Spleen (tissue), 11 donors: Measurements from ENCODE around the gene ACSF3. TPM values are rescaled to one million over a fixed set of nuclear protein-coding genes. Genes with fewer than 3 reads are reported as not detected.
A peak's percentile ranks its signal among the peaks of the same experiment; 100 is the strongest.

ENCODE experiments used
- DNase-seq: peaks from one replicate; pipeline ENCODE4 v3.0.0-alpha.2; 2020
- H3K27ac ChIP-seq, 8 donors: fragments of 200-600 bp; sonication (generic) in 7 of 8; 1 replicate in 4 of 8; 2 replicates in 4 of 8; pipeline versions ENCODE4 v1.5.0 to v1.8.0; 2016 to 2021; ENCODE audit warnings: inconsistent platforms in 4 of 8, mild to moderate bottlenecking in 4 of 8, moderate library complexity in 1 of 8
- H3K27me3 ChIP-seq, 7 donors: fragments of 200-600 bp; sonication (generic) in 6 of 7; replicated peaks in 1 of 7; 1 replicate in 4 of 7; 2 replicates in 3 of 7; pipeline versions ENCODE4 v1.5.0 to v1.8.0; 2016 to 2021; ENCODE audit warnings: inconsistent platforms in 3 of 7, mild to moderate bottlenecking in 1 of 7
- H3K36me3 ChIP-seq, 6 donors: fragments of 200-600 bp; sonication (generic) in 5 of 6; 1 replicate in 4 of 6; 2 replicates in 2 of 6; pipeline versions ENCODE4 v1.5.0 to v1.8.0; 2016 to 2021; ENCODE audit warnings: inconsistent platforms in 2 of 6
- H3K4me1 ChIP-seq, 6 donors: fragments of 200-600 bp; sonication (generic) in 5 of 6; 1 replicate in 3 of 6; 2 replicates in 3 of 6; pipeline versions ENCODE4 v1.5.0 to v1.8.0; 2016 to 2021; ENCODE audit warnings: inconsistent platforms in 3 of 6
- H3K4me3 ChIP-seq, 8 donors: fragments of 200-600 bp; sonication (generic) in 7 of 8; 1 replicate in 4 of 8; 2 replicates in 4 of 8; pipeline versions ENCODE4 v1.5.0 to v1.8.0; 2016 to 2021; ENCODE audit warnings: inconsistent platforms in 4 of 8, mild to moderate bottlenecking in 4 of 8, moderate library complexity in 2 of 8
- H3K9me3 ChIP-seq, 8 donors: fragments of 200-600 bp; sonication (generic) in 7 of 8; 1 replicate in 4 of 8; 2 replicates in 4 of 8; pipeline versions ENCODE4 v1.5.0 to v1.8.0; 2016 to 2021; ENCODE audit warnings: inconsistent platforms in 4 of 8
- CTCF ChIP-seq, 11 experiments: fragments of 200-600 bp in 7 of 11; fragments of 450-650 bp in 4 of 11; sonication (generic) in 4 of 11; IDR thresholded peaks in 8 of 11; conservative IDR thresholded peaks in 3 of 11; 1 replicate in 7 of 11; 2 replicates in 4 of 11; pipeline versions ENCODE4 v1.4.0 to v1.8.0; 2016 to 2021; ENCODE audit warnings: antibody characterized with exemption in 11 of 11, inconsistent platforms in 4 of 11, mild to moderate bottlenecking in 1 of 11
- POLR2A ChIP-seq, 3 donors: fragments of 450-650 bp; IDR thresholded peaks; one replicate each; pipeline ENCODE4 v1.5.1; 2017; ENCODE audit warnings: antibody characterized with exemption in 3 of 3, mild to moderate bottlenecking in 1 of 3
- POLR2AphosphoS5 ChIP-seq, 3 donors: sonication (generic); formaldehyde crosslinking; IDR thresholded peaks; one replicate each; pipeline ENCODE4 v1.5.1; 2017; ENCODE audit warnings: antibody characterized with exemption in 3 of 3
- WGBS, 5 donors: extraction: QIAGEN DNeasy Blood & Tissue Kit in 3 of 5; methylation state at CpG; one replicate each; pipeline versions ENCODE4 v1.1.5 to v1.1.7; 2013 to 2018; 5-methylcytosine and 5-hydroxymethylcytosine counted together
- intact Hi-C: fragments of 100-400 bp; cut with DNase I; formaldehyde crosslinking; loops from one replicate; pipeline ENCODE4 v1.15.0; 2023; ENCODE audit warnings: low total_unique reads
- polyA plus RNA-seq, 3 donors: library from polyadenylated mRNA; stranded (reverse); fragments of 200-250 nt; gene quantifications; one replicate each; pipeline ENCODE4 v1.2.1, GENCODE V29; 2013
- total RNA-seq, 7 donors: library from RNA; depleted of rRNA in 3 of 7; stranded (reverse); fragments of >200 nt in 3 of 7; fragmentation: NEBNext Ultra II Directional in 4 of 7; extraction: Animal tissue kit (Norgen Biotek cat#: 25700) in 4 of 7; gene quantifications; one replicate each; pipeline versions ENCODE4 v1.1.0 to v1.2.1, GENCODE V29; 2016 to 2021
- donor health status: healthy with polysubstance abuse.
- donor health status: DM: no; HTN: no; CAD: no; lungs with moderate emphysema.
- donor health status: DM: no; HTN: no; CAD: no.
- donor health status: Bipolar disorder and iron deficiency.
- donor health status: healthy.
- donor health status: DM: no; HTN: no; CAD: no.
- donor health status: DM: yes; HTN: yes; CAD: no.

ACSF3 gene
- total and polyA plus RNA-seq, 10 donors = 35.4 to 68.1 (median 49.1) TPM

- intact Hi-C loops = no loop called here
- no peak overlapping the region for H3K27ac ChIP-seq
- peaks cover 0 to 47% (median 5%) of the 10 kb centered on the region in 7 donors for H3K27me3 ChIP-seq
- TF ChIP-seq POLR2A (IDR thresholded peaks at IDR 0.05) = no peak
- no peak for TF ChIP-seq CTCF (IDR thresholded peaks at IDR 0.05 in 8 of 11, conservative IDR thresholded peaks at IDR 0.05 in 3 of 11)
- no peak for TF ChIP-seq POLR2AphosphoS5 (IDR thresholded peaks at IDR 0.05)
- no peaks in the 10 kb centered on the region for H3K9me3 ChIP-seq
- H3K4me1 ChIP-seq = peaks cover 0 to 41% (median 8%) of the 10 kb centered on the region in 6 donors
- 85 to 92% (median 88%) methylated on average over 22 to 30 of the region's 30 CpGs for WGBS, 5 donors
- DNase-seq = no peak
- no peak overlapping the region for H3K4me3 ChIP-seq
- H3K36me3 ChIP-seq = no peaks in the 10 kb centered on the region
Measured at GRCh38 chr16:89062389-89063345, 31.0 kb upstream of the ACSF3 start.

GRCh38 chr16:89063768-89064320 is 29.8 kb upstream of the ACSF3 start:
- Histone ChIP-seq H3K4me3 (no peak overlapping the region), H3K4me1 (peaks cover 0 to 46% (median 8%) of the 10 kb centered on the region in 6 donors), H3K27ac (peak overlapping the region in 1 of 8 donors; percentile 1), H3K9me3 (no peaks in the 10 kb centered on the region), H3K27me3 (peaks cover 0 to 43% (median 0%) of the 10 kb centered on the region in 7 donors), H3K36me3 (no peaks in the 10 kb centered on the region)
- 78 to 91% (median 83%) methylated on average over 8 to 17 of the region's 17 CpGs for WGBS, 5 donors
- DNase-seq = no peak
- intact Hi-C loops = no loop called here
- TF ChIP-seq POLR2AphosphoS5 (IDR thresholded peaks at IDR 0.05) (no peak), POLR2A (IDR thresholded peaks at IDR 0.05) (no peak), CTCF (IDR thresholded peaks at IDR 0.05 in 8 of 11, conservative IDR thresholded peaks at IDR 0.05 in 3 of 11) (no peak)

GRCh38 chr16:89064606-89065457 is 28.8 kb upstream of the ACSF3 start:
- Histone ChIP-seq H3K27me3 (peaks cover 0 to 42% (median 0%) of the 10 kb centered on the region in 7 donors), H3K9me3 (no peaks in the 10 kb centered on the region), H3K27ac (peak overlapping the region in 4 of 8 donors; percentile 5 to 50 (median 40)), H3K36me3 (no peaks in the 10 kb centered on the region), H3K4me3 (peak overlapping the region in 1 of 8 donors; percentile 25), H3K4me1 (peaks cover 0 to 46% (median 8%) of the 10 kb centered on the region in 6 donors)
- TF ChIP-seq POLR2AphosphoS5 (IDR thresholded peaks at IDR 0.05) = peak in 2 of 3 donors; percentile 43 to 59
- TF ChIP-seq CTCF (IDR thresholded peaks at IDR 0.05 in 8 of 11, conservative IDR thresholded peaks at IDR 0.05 in 3 of 11) = no peak
- intact Hi-C loops = no loop called here
- no peak for DNase-seq
- WGBS, 5 donors = 69 to 89% (median 83%) methylated on average over 20 to 32 of the region's 32 CpGs
